Keratinocyte (primary cell): ENCODE data around the gene LARGE1.

Source experiments
- CTCF ChIP-seq, 3 experiments: IDR thresholded peaks in 1 of 3; conservative IDR thresholded peaks in 1 of 3; optimal IDR thresholded peaks in 1 of 3; 2 replicates in 2 of 3; 3 replicates in 1 of 3; pipeline versions ENCODE3 to v1.5.1; 2011; ENCODE audit warnings: low read length in 3 of 3, mild to moderate bottlenecking in 3 of 3, moderate library complexity in 2 of 3, control low read depth in 1 of 3, inconsistent platforms in 1 of 3; ENCODE audit not compliant: insufficient read depth in 2 of 3; ENCODE audit errors: extremely low read depth in 1 of 3
- EZH2 ChIP-seq: IDR thresholded peaks from one replicate; pipeline ENCODE4 v1.6.1; 2012; ENCODE audit warnings: inconsistent platforms, mild to moderate bottlenecking, low read length, moderate library complexity

GRCh38 chr22:33553493-33553892 is 366.8 kb downstream of the LARGE1 start:
- TF ChIP-seq CTCF (optimal IDR thresholded peaks at IDR 0.05 in 1 of 3, IDR thresholded peaks at IDR 0.05 in 1 of 3, conservative IDR thresholded peaks at IDR 0.05 in 1 of 3; ENCODE audit: extremely low read depth in 1 of 3, insufficient read depth in 2 of 3, low read length in 3 of 3) = no peak
- no peak for TF ChIP-seq EZH2
